ENCODE measurements around the gene TMEM41B. TPM values are rescaled to one million over a fixed set of nuclear protein-coding genes. Genes with fewer than 3 reads are reported as not detected.

TMEM41B gene
- total RNA-seq, 2 experiments from 2014 or later, result 41.4 to 42.7 TPM

GRCh38 chr11:9265211-9266131 is 48.9 kb downstream of the TMEM41B start, which contains the start of gene DENND5A:
TSS of gene DENND5A (minus strand) at chr11:9265350. CDS start at chr11:9265069, 281 bp downstream.
- ATAC-seq (ENCODE audit: poor library complexity) (peak; percentile 52), DNase-seq (peak; percentile 18 to 82 (median 50))
- POLR2A ChIA-PET, result interaction anchor here (1.0 to 3.3 kb wide), 8 partner anchors 10 to 195 kb away, joined by 3 to 33 read pairs (median 8); partner anchors contain the start of genes IPO7, TMEM41B and ZNF143
- H3K4me1 ChIP-seq (ENCODE audit: insufficient read depth, low read length), result peaks cover 32% of the 10 kb centered on the region
- Mint-ChIP-seq H3K9me3 (no peaks in the 10 kb centered on the region), H3K36me3 (ENCODE audit: low read depth) (peaks cover 12% of the 10 kb centered on the region), H3K4me1 (ENCODE audit: low read depth) (peaks cover 35% of the 10 kb centered on the region), H3K27ac (peak within 1 kb of the TSS; percentile 95), H3K27me3 (no peaks in the 10 kb centered on the region), H3K4me3 (peak within 1 kb of the TSS; percentile 98)
- H3K27ac ChIP-seq (ENCODE audit: low read depth in 1 of 2, low read length in 2 of 2), result peak within 1 kb of the TSS; percentile 77
- H3K4me3 ChIP-seq (ENCODE audit: low read length), result peak within 1 kb of the TSS; percentile 91
- CTCF ChIA-PET, result interaction anchor here (1.4 to 1.6 kb wide), 2 partner anchors 15 to 241 kb away, joined by 3 to 4 read pairs; no protein-coding TSS in a partner anchor
- TF ChIP-seq CTCF (IDR thresholded peaks at IDR 0.05), result no peak
- no peaks in the 10 kb centered on the region for H3K27me3 ChIP-seq (ENCODE audit: control insufficient read depth in 1 of 2, insufficient read depth in 2 of 2, low read length in 2 of 2)
- H3K9me3 ChIP-seq (ENCODE audit: control insufficient read depth in 1 of 2, insufficient read depth in 1 of 2, low read length in 2 of 2), result no peaks in the 10 kb centered on the region
- no peaks in the 10 kb centered on the region for H3K36me3 ChIP-seq (ENCODE audit: insufficient read depth, low read length)
- intact Hi-C loops (cut with DNase I, micrococcal nuclease), result loop anchor here (2.0 to 10.0 kb wide), 6 partner anchors 15 to 197 kb away; partner anchors contain the start of genes IPO7 (in 1 of the 2), TMEM41B (in 1 of the 2) and ZNF143 (in 1 of the 2)

GRCh38 chr11:9264316-9265210 is 49.8 kb downstream of the TMEM41B start:
- H3K4me1 Mint-ChIP-seq (ENCODE audit: low read depth), result peaks cover 41% of the 10 kb centered on the region
- H3K27ac Mint-ChIP-seq, result peak overlapping the region; percentile 95
- Histone ChIP-seq H3K9me3 (ENCODE audit: control insufficient read depth in 1 of 2, insufficient read depth in 1 of 2, low read length in 2 of 2) (no peaks in the 10 kb centered on the region), H3K4me1 (ENCODE audit: insufficient read depth, low read length) (peaks cover 41% of the 10 kb centered on the region), H3K27me3 (ENCODE audit: control insufficient read depth in 1 of 2, insufficient read depth in 2 of 2, low read length in 2 of 2) (no peaks in the 10 kb centered on the region), H3K27ac (ENCODE audit: low read depth in 1 of 2, low read length in 2 of 2) (peak overlapping the region; percentile 77), H3K36me3 (ENCODE audit: insufficient read depth, low read length) (no peaks in the 10 kb centered on the region), H3K4me3 (ENCODE audit: low read length) (peak overlapping the region; percentile 91)
- H3K4me3 Mint-ChIP-seq, result peak overlapping the region; percentile 98
- intact Hi-C loops (cut with DNase I, micrococcal nuclease), result loop anchor here (1.0 to 10.0 kb wide), 9 partner anchors 14 to 198 kb away; partner anchors contain the start of genes IPO7 (in 1 of the 2), TMEM41B (in 1 of the 2) and ZNF143 (in 1 of the 2)
- DNase-seq (peak in 9 of 14 experiments; percentile 3 to 73 (median 24)), ATAC-seq (ENCODE audit: poor library complexity) (peak; percentile 49)
- no peaks in the 10 kb centered on the region for H3K9me3 Mint-ChIP-seq
- H3K36me3 Mint-ChIP-seq (ENCODE audit: low read depth), result peaks cover 12% of the 10 kb centered on the region
- CTCF ChIA-PET, result interaction anchor here (1.0 to 1.6 kb wide), 2 partner anchors 14 to 16 kb away, joined by 3 to 4 read pairs; no protein-coding TSS in a partner anchor
- no peak for TF ChIP-seq CTCF (IDR thresholded peaks at IDR 0.05)
- POLR2A ChIA-PET, result interaction anchor here (0.5 to 3.3 kb wide), 15 partner anchors 10 to 196 kb away, joined by 3 to 33 read pairs (median 5); partner anchors contain the start of genes IPO7, TMEM41B and ZNF143
- no peaks in the 10 kb centered on the region for H3K27me3 Mint-ChIP-seq
